Measurements from ENCODE around the gene ZNF577. TPM values are rescaled to one million over a fixed set of nuclear protein-coding genes. Genes with fewer than 3 reads are reported as not detected.

The ZNF577 gene
- total and polyA plus RNA-seq, 4 experiments from 2014 or later = 2.2 to 21.0 (median 11.5) TPM

- no peaks in the 10 kb centered on the region for H3K36me3 ChIP-seq (ENCODE audit: insufficient read depth, low read length)
- Mint-ChIP-seq H3K27ac (no peak overlapping the region), H3K4me3 (no peak overlapping the region), H3K9me3 (peaks cover 3 to 88% (median 55%) of the 10 kb centered on the region in 8 donors), H3K4me1 (no peaks in the 10 kb centered on the region), H3K27me3 (peaks cover 0 to 3% of the 10 kb centered on the region in 2 donors), H3K36me3 (peaks cover 0 to 2% of the 10 kb centered on the region in 2 donors)
- no peak for DNase-seq
- no peaks in the 10 kb centered on the region for H3K27me3 ChIP-seq (ENCODE audit: insufficient read depth, low read length)
- H3K9me3 ChIP-seq (ENCODE audit: control insufficient read depth in 1 of 2, low read length in 2 of 2) = peaks cover 0 to 10% of the 10 kb centered on the region in 2 donors
- intact Hi-C loops (cut with micrococcal nuclease) = no loop called here
- no peaks in the 10 kb centered on the region for H3K4me1 ChIP-seq (ENCODE audit: insufficient read depth, low read length)
- no peak overlapping the region for H3K27ac ChIP-seq (ENCODE audit: low read depth, low read length)
- ChIA-PET POLR2A (ENCODE audit: partially characterized antibody) (interaction anchor here (0.7 kb wide), 1 partner anchor 1445 kb away, joined by 3 read pairs; the partner anchor contains the start of gene VN1R4), CTCF (ENCODE audit: partially characterized antibody) (no interaction called here)
- H3K4me3 ChIP-seq (ENCODE audit: low read length in 2 of 2) = no peak overlapping the region
Measured at GRCh38 chr19:51822325-51822724, 65.4 kb downstream of the ZNF577 start.

- H3K9me3 ChIP-seq (ENCODE audit: control insufficient read depth in 1 of 2, low read length in 2 of 2) = peaks cover 0 to 10% of the 10 kb centered on the region in 2 donors
- no peak overlapping the region for H3K27ac ChIP-seq (ENCODE audit: low read depth, low read length)
- POLR2A ChIA-PET (ENCODE audit: partially characterized antibody) = interaction anchor here (0.7 kb wide), 1 partner anchor 1446 kb away, joined by 3 read pairs; the partner anchor contains the start of gene VN1R4
- Mint-ChIP-seq H3K36me3 (peaks cover 0 to 2% of the 10 kb centered on the region in 2 donors), H3K9me3 (peaks cover 3 to 88% (median 52%) of the 10 kb centered on the region in 8 donors), H3K4me1 (no peaks in the 10 kb centered on the region), H3K4me3 (no peak overlapping the region), H3K27me3 (peaks cover 0 to 3% of the 10 kb centered on the region in 2 donors), H3K27ac (no peak overlapping the region)
- CTCF ChIA-PET (ENCODE audit: partially characterized antibody) = no interaction called here
- no peak overlapping the region for H3K4me3 ChIP-seq (ENCODE audit: low read length in 2 of 2)
- no peak for DNase-seq
- H3K36me3 ChIP-seq (ENCODE audit: insufficient read depth, low read length) = no peaks in the 10 kb centered on the region
- no peaks in the 10 kb centered on the region for H3K4me1 ChIP-seq (ENCODE audit: insufficient read depth, low read length)
- intact Hi-C loops (cut with micrococcal nuclease) = no loop called here
- H3K27me3 ChIP-seq (ENCODE audit: insufficient read depth, low read length) = no peaks in the 10 kb centered on the region
Measured at GRCh38 chr19:51821921-51822320, 65.8 kb downstream of the ZNF577 start.

GRCh38 chr19:51821456-51821855 is 66.3 kb downstream of the ZNF577 start:
- Histone ChIP-seq H3K27ac (ENCODE audit: low read depth, low read length) (no peak overlapping the region), H3K36me3 (ENCODE audit: insufficient read depth, low read length) (no peaks in the 10 kb centered on the region), H3K9me3 (ENCODE audit: control insufficient read depth in 1 of 2, low read length in 2 of 2) (peaks cover 0 to 6% of the 10 kb centered on the region in 2 donors), H3K27me3 (ENCODE audit: insufficient read depth, low read length) (no peaks in the 10 kb centered on the region), H3K4me3 (ENCODE audit: low read length in 2 of 2) (no peak overlapping the region), H3K4me1 (ENCODE audit: insufficient read depth, low read length) (no peaks in the 10 kb centered on the region)
- Mint-ChIP-seq H3K36me3 (peaks cover 0 to 2% of the 10 kb centered on the region in 2 donors), H3K27ac (no peak overlapping the region), H3K4me3 (no peak overlapping the region), H3K9me3 (peaks cover 3 to 84% (median 49%) of the 10 kb centered on the region in 8 donors), H3K4me1 (no peaks in the 10 kb centered on the region), H3K27me3 (peaks cover 0 to 3% of the 10 kb centered on the region in 2 donors)
- DNase-seq = no peak
- ChIA-PET POLR2A (ENCODE audit: partially characterized antibody) (no interaction called here), CTCF (ENCODE audit: partially characterized antibody) (no interaction called here)
- intact Hi-C loops (cut with micrococcal nuclease) = no loop called here

Other genes starting within 250 kb of the ZNF577 start
- 1 to 10 TPM in 1 of 2 experiments, under 1 TPM in 1; 0.69 to 1.4 TPM for gene SIGLEC14, start 241.1 kb downstream of the ZNF577 start, total RNA-seq
- under 1 TPM in 1 of 2 donors, not detected in 1; 0.11 TPM for gene SIGLEC14, start 241.1 kb downstream of the ZNF577 start, polyA plus RNA-seq
- gene SPACA6, start 194.6 kb downstream of the ZNF577 start, total RNA-seq = 10 to 100 TPM; 10.2 to 11.0 TPM
- 1 to 10 TPM; 2.5 to 2.9 TPM for gene SPACA6, start 194.6 kb downstream of the ZNF577 start, polyA plus RNA-seq
- gene HAS1, start 164.0 kb downstream of the ZNF577 start, total RNA-seq = not detected
- not detected for gene HAS1, start 164.0 kb downstream of the ZNF577 start, polyA plus RNA-seq
- not detected for gene FPR1, start 136.1 kb downstream of the ZNF577 start, total RNA-seq
- under 1 TPM in 1 of 2 donors, not detected in 1; 0.30 TPM for gene FPR1, start 136.1 kb downstream of the ZNF577 start, polyA plus RNA-seq
- gene FPR2, start 126.8 kb downstream of the ZNF577 start, total RNA-seq = not detected
- gene FPR2, start 126.8 kb downstream of the ZNF577 start, polyA plus RNA-seq = not detected
- gene FPR3, start 92.8 kb downstream of the ZNF577 start, total RNA-seq = 1 to 10 TPM; 3.2 TPM
- gene FPR3, start 92.8 kb downstream of the ZNF577 start, polyA plus RNA-seq = not detected
- 10 to 100 TPM; 28.6 to 30.8 TPM for gene ZNF649, start 17.1 kb upstream of the ZNF577 start, total RNA-seq
- 10 to 100 TPM in 1 of 2 donors, 1 to 10 TPM in 1; 3.6 to 10.2 TPM for gene ZNF649, start 17.1 kb upstream of the ZNF577 start, polyA plus RNA-seq
- gene ZNF613, start 39.5 kb upstream of the ZNF577 start, total RNA-seq = 1 to 10 TPM; 8.0 to 8.9 TPM
- 1 to 10 TPM; 3.9 to 5.8 TPM for gene ZNF613, start 39.5 kb upstream of the ZNF577 start, polyA plus RNA-seq
- gene ZNF350, start 98.9 kb upstream of the ZNF577 start, total RNA-seq = 10 to 100 TPM; 37.0 to 38.9 TPM
- 10 to 100 TPM; 22.4 to 24.9 TPM for gene ZNF350, start 98.9 kb upstream of the ZNF577 start, polyA plus RNA-seq
- 10 to 100 TPM; 21.5 to 22.4 TPM for gene ZNF615, start 120.3 kb upstream of the ZNF577 start, total RNA-seq
- 10 to 100 TPM in 1 of 2 donors, 1 to 10 TPM in 1; 6.5 to 10.3 TPM for gene ZNF615, start 120.3 kb upstream of the ZNF577 start, polyA plus RNA-seq
- 10 to 100 TPM; 12.3 TPM for gene ZNF614, start 140.4 kb upstream of the ZNF577 start, total RNA-seq
- gene ZNF614, start 140.4 kb upstream of the ZNF577 start, polyA plus RNA-seq = 1 to 10 TPM; 1.9 to 6.1 TPM
- gene ZNF432, start 160.9 kb upstream of the ZNF577 start, total RNA-seq = 10 to 100 TPM; 23.4 to 23.9 TPM
- 1 to 10 TPM; 2.2 to 5.9 TPM for gene ZNF432, start 160.9 kb upstream of the ZNF577 start, polyA plus RNA-seq
- gene ZNF841, start 207.8 kb upstream of the ZNF577 start, total RNA-seq = 10 to 100 TPM; 48.0 to 56.0 TPM
- 1 to 10 TPM; 2.3 to 5.0 TPM for gene ZNF841, start 207.8 kb upstream of the ZNF577 start, polyA plus RNA-seq

Data from CD4-positive, alpha-beta memory T cell (primary cell).